SK-N-SH (cell line): Measurements from ENCODE around the gene SLC3A2.

Experiments used
- EP300 ChIP-seq, 2 experiments: IDR thresholded peaks; 2 replicates each; pipeline versions ENCODE4 v1.4.0 to v1.6.1; 2012; ENCODE audit warnings: borderline replicate concordance in 1 of 2, low read depth in 1 of 2, low read length in 1 of 2
- NRF1 ChIP-seq: IDR thresholded peaks from 2 replicates; pipeline ENCODE4 v1.6.1; 2012; ENCODE audit warnings: low read depth, mild to moderate bottlenecking, low read length
- TAF1 ChIP-seq: IDR thresholded peaks from 2 replicates; pipeline ENCODE4 v1.6.1; 2012; ENCODE audit warnings: low read depth, mild to moderate bottlenecking, low read length, moderate library complexity, borderline replicate concordance
- YY1 ChIP-seq: IDR thresholded peaks from 2 replicates; pipeline ENCODE4 v1.4.0; 2012; ENCODE audit warnings: low read depth, mild to moderate bottlenecking
- TF ChIP-seq, protein P1 (sequence below): fragments of 200-600 bp; sonication (generic); IDR thresholded peaks from 2 replicates; pipeline ENCODE4 v1.6.1; 2017; ENCODE audit warnings: antibody characterized with exemption, mild to moderate bottlenecking, moderate library complexity

DNA sequence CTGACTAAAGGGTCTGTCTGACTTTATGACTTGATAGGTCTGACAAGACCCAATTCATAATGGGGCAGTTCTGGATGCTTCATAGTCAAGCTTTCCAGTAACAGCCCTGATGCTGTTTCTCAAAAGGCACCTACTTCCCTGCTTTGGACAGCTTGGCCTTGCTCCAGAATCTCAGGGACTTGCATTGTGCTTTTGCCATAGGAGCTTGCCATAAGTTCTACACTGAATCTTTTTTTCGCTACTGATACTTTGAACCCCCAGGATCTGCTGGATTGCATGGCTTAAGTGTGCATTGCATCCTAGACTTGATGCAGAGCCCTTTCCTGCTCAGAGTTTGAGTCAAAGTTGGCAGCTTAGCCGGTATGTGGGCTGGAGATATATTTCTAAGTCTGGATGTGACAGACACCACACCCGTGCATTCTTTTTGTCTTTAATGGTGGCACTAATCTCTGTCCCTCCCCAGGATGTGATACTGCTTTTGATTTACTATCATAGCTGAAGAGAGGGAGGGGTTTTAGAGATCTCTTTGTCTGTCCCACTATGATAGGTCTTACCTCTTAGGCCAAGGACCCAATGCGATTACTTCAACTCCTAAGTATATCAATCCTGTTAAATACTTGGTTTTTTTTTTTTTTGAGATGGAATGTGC, 16.9 kb upstream of the SLC3A2 start:
- no peak for TF ChIP-seq NRF1
- TF ChIP-seq YY1 = no peak
- TF ChIP-seq TAF1 = no peak
- no peak for TF ChIP-seq EP300 (IDR thresholded peaks at IDR 0.05; ENCODE audit: borderline replicate concordance in 1 of 2, low read depth in 1 of 2, low read length in 1 of 2)
- TF ChIP-seq, protein P1, sequence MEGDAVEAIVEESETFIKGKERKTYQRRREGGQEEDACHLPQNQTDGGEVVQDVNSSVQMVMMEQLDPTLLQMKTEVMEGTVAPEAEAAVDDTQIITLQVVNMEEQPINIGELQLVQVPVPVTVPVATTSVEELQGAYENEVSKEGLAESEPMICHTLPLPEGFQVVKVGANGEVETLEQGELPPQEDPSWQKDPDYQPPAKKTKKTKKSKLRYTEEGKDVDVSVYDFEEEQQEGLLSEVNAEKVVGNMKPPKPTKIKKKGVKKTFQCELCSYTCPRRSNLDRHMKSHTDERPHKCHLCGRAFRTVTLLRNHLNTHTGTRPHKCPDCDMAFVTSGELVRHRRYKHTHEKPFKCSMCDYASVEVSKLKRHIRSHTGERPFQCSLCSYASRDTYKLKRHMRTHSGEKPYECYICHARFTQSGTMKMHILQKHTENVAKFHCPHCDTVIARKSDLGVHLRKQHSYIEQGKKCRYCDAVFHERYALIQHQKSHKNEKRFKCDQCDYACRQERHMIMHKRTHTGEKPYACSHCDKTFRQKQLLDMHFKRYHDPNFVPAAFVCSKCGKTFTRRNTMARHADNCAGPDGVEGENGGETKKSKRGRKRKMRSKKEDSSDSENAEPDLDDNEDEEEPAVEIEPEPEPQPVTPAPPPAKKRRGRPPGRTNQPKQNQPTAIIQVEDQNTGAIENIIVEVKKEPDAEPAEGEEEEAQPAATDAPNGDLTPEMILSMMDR = no peak
